K562 (cell line): Measurements from ENCODE around the gene AGFG1. TPM values are rescaled to one million over a fixed set of nuclear protein-coding genes. Genes with fewer than 3 reads are reported as not detected.

Source experiments
- C11orf30 ChIP-seq: fragments of 450-650 bp; IDR thresholded peaks from 2 replicates; pipeline ENCODE4 v1.6.1; 2016; ENCODE audit warnings: low read depth, mild to moderate bottlenecking
- DACH1 ChIP-seq: fragments of 450-650 bp; IDR thresholded peaks from 2 replicates; pipeline ENCODE4 v1.6.1; 2018; ENCODE audit not compliant: partially characterized antibody
- GATAD2B ChIP-seq: fragments of 450-650 bp; IDR thresholded peaks from 2 replicates; pipeline ENCODE4 v1.6.1; 2017; ENCODE audit warnings: mild to moderate bottlenecking, borderline replicate concordance
- HMG20B ChIP-seq: fragments of 250-450 bp; sonication (Bioruptor Pico); IDR thresholded peaks from 2 replicates; pipeline ENCODE4 v1.5.0; 2021; ENCODE audit warnings: mild to moderate bottlenecking
- NFE2 ChIP-seq: IDR thresholded peaks from 2 replicates; pipeline ENCODE4 v1.6.1; 2014; ENCODE audit warnings: antibody characterized with exemption, low read depth
- NFIC ChIP-seq: fragments of 450-650 bp; IDR thresholded peaks from 2 replicates; pipeline ENCODE4 v1.6.1; 2017; ENCODE audit warnings: mild to moderate bottlenecking, inconsistent platforms
- PHF20 ChIP-seq: fragments of 450-650 bp; IDR thresholded peaks from 2 replicates; pipeline ENCODE4 v1.6.1; 2018; ENCODE audit not compliant: partially characterized antibody
- POLR2B ChIP-seq: fragments of 450-650 bp; IDR thresholded peaks from 2 replicates; pipeline ENCODE4 v1.6.1; 2018; ENCODE audit warnings: low read depth; ENCODE audit not compliant: partially characterized antibody
- POU5F1 ChIP-seq: fragments of 150-350 bp; IDR thresholded peaks from 2 replicates; pipeline ENCODE4 v1.6.1; 2014; ENCODE audit warnings: borderline replicate concordance, low read length, low read depth, mild to moderate bottlenecking; ENCODE audit not compliant: partially characterized antibody
- RFX1 ChIP-seq: fragments of 450-650 bp; IDR thresholded peaks from 2 replicates; pipeline ENCODE4 v1.6.1; 2016; ENCODE audit warnings: mild to moderate bottlenecking, moderate library complexity
- RNF2 ChIP-seq: sonication (generic); IDR thresholded peaks from 2 replicates; pipeline ENCODE4 v1.6.1; 2016
- SREBF2 ChIP-seq: sonication (generic); formaldehyde crosslinking; IDR thresholded peaks from 2 replicates; pipeline ENCODE4 v1.4.0; 2020; ENCODE audit warnings: mild to moderate bottlenecking, missing genetic modification reagents
- ZFX ChIP-seq: sonication (generic); formaldehyde crosslinking; IDR thresholded peaks from 2 replicates; pipeline ENCODE4 v1.8.0; 2022; ENCODE audit warnings: mild to moderate bottlenecking, missing genetic modification reagents, moderate library complexity
- polyA plus RNA-seq, 8 experiments: library from polyadenylated mRNA; depleted of rRNA in 4 of 8; stranded (reverse) in 5 of 8; unstranded in 3 of 8; fragments of >200 nt; fragmentation: Nextera tagmentation in 2 of 8; fragmentation: Illumina TruSeq in 1 of 8; extraction: Ambion mirVana in 2 of 8; extraction: Trizol in 1 of 8; gene quantifications; 2 replicates each; pipeline versions ENCODE4 v1.2.1 to v1.2.3, GENCODE V29; 2011 to 2014; ENCODE audit warnings: inconsistent platforms in 1 of 8, missing spikeins in 1 of 8
- total RNA-seq, 7 experiments: library from RNA; depleted of rRNA in 6 of 7; stranded (reverse); fragments of >200 nt in 6 of 7; fragmentation: Illumina TruSeq in 2 of 7; extraction: Trizol in 2 of 7; gene quantifications; 2 replicates each; pipeline versions ENCODE4 v1.2.1 to v1.2.3, GENCODE V29; 2011 to 2021; ENCODE audit warnings: low replicate concordance in 1 of 7
- TF ChIP-seq, protein P1 (sequence below), 2 experiments: fragments of 450-650 bp in 1 of 2; sonication (generic) in 1 of 2; formaldehyde crosslinking in 1 of 2; IDR thresholded peaks; 2 replicates each; pipeline versions ENCODE4 v1.7.1 to v1.9.0; 2016 to 2022; ENCODE audit warnings: inconsistent platforms in 1 of 2, mild to moderate bottlenecking in 1 of 2, missing genetic modification reagents in 1 of 2
- TF ChIP-seq, protein P2 (sequence below): IDR thresholded peaks from 2 replicates; pipeline ENCODE4 v1.6.1; 2014; ENCODE audit warnings: antibody characterized with exemption
- TF ChIP-seq, protein P3 (sequence below): fragments of 250-450 bp; sonication (Bioruptor Pico); IDR thresholded peaks from 2 replicates; pipeline ENCODE4 v1.4.0; 2020

The AGFG1 gene
- total and polyA plus RNA-seq, 9 of the 15 experiments (the other 6 are each of a cell fraction or from before 2014, with no cell fraction given) = 11.2 to 97.5 (median 36.0) TPM

DNA sequence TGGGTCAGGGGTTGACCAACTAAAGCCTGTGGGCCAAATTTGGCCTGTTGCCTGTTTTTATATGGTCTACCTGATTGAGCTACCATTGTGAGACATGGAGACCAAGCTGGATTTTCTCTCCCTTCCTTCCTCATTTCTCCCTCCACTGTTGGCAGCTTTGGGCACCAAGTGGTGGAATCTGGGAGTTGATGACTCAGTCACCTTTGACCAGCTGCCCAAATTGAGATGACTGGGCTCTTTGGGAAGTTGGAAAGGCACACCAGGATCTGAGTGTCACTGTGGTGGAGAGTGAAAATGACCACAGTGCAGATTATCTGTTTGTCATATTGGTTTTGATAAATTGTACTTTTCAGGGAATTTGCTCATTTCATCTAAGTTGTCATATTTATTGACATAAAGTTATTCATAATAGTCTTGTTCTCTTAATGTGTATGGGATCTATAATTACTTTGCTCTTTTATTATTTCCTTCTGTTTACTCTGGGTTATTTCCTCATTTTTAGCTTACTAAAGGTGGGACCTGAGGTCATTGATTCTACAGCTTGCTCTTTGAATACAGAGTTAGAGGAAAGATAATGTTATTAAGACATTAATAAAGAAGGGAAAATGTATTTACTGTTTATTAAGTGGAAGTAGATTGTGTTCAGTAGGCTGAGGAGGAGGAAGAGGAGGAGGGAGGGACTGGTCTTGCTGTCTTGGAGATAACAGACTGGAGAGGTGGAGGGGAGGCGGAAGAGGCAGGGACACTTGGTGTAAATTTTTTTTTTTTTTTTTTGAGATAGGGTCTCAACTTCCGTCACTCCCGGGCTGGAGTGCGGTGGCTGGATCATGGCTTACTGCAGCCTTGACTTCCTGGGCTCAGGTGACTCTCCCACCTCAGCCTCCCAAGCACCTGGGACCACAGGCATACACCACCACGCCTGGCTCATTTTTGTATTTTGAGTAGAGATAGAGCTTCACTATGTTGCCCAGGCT is 31.8 kb downstream of the AGFG1 start (continued):
- TF ChIP-seq, protein P1, sequence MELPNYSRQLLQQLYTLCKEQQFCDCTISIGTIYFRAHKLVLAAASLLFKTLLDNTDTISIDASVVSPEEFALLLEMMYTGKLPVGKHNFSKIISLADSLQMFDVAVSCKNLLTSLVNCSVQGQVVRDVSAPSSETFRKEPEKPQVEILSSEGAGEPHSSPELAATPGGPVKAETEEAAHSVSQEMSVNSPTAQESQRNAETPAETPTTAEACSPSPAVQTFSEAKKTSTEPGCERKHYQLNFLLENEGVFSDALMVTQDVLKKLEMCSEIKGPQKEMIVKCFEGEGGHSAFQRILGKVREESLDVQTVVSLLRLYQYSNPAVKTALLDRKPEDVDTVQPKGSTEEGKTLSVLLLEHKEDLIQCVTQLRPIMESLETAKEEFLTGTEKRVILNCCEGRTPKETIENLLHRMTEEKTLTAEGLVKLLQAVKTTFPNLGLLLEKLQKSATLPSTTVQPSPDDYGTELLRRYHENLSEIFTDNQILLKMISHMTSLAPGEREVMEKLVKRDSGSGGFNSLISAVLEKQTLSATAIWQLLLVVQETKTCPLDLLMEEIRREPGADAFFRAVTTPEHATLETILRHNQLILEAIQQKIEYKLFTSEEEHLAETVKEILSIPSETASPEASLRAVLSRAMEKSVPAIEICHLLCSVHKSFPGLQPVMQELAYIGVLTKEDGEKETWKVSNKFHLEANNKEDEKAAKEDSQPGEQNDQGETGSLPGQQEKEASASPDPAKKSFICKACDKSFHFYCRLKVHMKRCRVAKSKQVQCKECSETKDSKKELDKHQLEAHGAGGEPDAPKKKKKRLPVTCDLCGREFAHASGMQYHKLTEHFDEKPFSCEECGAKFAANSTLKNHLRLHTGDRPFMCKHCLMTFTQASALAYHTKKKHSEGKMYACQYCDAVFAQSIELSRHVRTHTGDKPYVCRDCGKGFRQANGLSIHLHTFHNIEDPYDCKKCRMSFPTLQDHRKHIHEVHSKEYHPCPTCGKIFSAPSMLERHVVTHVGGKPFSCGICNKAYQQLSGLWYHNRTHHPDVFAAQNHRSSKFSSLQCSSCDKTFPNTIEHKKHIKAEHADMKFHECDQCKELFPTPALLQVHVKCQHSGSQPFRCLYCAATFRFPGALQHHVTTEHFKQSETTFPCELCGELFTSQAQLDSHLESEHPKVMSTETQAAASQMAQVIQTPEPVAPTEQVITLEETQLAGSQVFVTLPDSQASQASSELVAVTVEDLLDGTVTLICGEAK (IDR thresholded peaks at IDR 0.05) = peak; percentile 62; the same call in 1 of the 2 replicates
- TF ChIP-seq, protein P1 (CRISPR knock-in tag; IDR thresholded peaks at IDR 0.05) = no peak
- TF ChIP-seq GATAD2B = 0 out of 2 replicates have a peak, but pooled peaks have one; percentile 25
- TF ChIP-seq ZFX (CRISPR knock-in tag) = peak; percentile 21; the same call in 1 of the 2 replicates
- TF ChIP-seq HMG20B (CRISPR knock-in tag) = no peak
- no peak for TF ChIP-seq PHF20
- TF ChIP-seq RNF2 = no peak
- peak; percentile 82 for TF ChIP-seq DACH1
- peak; percentile 44 for TF ChIP-seq POLR2B
- TF ChIP-seq, protein P2, sequence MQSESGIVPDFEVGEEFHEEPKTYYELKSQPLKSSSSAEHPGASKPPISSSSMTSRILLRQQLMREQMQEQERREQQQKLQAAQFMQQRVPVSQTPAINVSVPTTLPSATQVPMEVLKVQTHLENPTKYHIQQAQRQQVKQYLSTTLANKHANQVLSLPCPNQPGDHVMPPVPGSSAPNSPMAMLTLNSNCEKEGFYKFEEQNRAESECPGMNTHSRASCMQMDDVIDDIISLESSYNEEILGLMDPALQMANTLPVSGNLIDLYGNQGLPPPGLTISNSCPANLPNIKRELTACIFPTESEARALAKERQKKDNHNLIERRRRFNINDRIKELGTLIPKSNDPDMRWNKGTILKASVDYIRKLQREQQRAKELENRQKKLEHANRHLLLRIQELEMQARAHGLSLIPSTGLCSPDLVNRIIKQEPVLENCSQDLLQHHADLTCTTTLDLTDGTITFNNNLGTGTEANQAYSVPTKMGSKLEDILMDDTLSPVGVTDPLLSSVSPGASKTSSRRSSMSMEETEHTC = no peak
- peak; percentile 17; the same call in 1 of the 2 replicates for TF ChIP-seq RFX1
- no peak for TF ChIP-seq SREBF2
- TF ChIP-seq, protein P3, sequence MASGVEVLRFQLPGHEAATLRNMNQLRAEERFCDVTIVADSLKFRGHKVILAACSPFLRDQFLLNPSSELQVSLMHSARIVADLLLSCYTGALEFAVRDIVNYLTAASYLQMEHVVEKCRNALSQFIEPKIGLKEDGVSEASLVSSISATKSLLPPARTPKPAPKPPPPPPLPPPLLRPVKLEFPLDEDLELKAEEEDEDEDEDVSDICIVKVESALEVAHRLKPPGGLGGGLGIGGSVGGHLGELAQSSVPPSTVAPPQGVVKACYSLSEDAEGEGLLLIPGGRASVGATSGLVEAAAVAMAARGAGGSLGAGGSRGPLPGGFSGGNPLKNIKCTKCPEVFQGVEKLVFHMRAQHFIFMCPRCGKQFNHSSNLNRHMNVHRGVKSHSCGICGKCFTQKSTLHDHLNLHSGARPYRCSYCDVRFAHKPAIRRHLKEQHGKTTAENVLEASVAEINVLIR = no peak
- peak; percentile 54 for TF ChIP-seq NFE2
- peak; percentile 49 for TF ChIP-seq NFIC
- TF ChIP-seq C11orf30 = peak; percentile 58
- no peak for TF ChIP-seq POU5F1
